HEK293 (cell line): ENCODE data around the gene MRPL30.
A peak's percentile ranks its signal among the peaks of the same experiment; 100 is the strongest.

ENCODE experiments used
- CTCF ChIA-PET: fragments of 350-600 bp; formaldehyde crosslinking; extraction: SDS; loops from one replicate; lab custom pipeline; 2021; ENCODE audit warnings: antibody characterized with exemption; lab: Yijun Ruan, JAX
- POLR2A ChIA-PET: fragments of 300-600 bp; formaldehyde crosslinking; extraction: SDS; loops from one replicate; lab custom pipeline; 2020; ENCODE audit warnings: antibody characterized with exemption, inconsistent platforms; lab: Yijun Ruan, JAX
- H3K27ac ChIP-seq: fragments of 200-500 bp; sonication (Bioruptor generic); 2 replicates; pipeline ENCODE4 v1.5.1; 2014; ENCODE audit warnings: low read depth, low read length, control low read depth, inconsistent platforms; ENCODE audit errors: extremely low read depth
- H3K36me3 ChIP-seq, 2 experiments: fragments of 200-500 bp in 1 of 2; sonication (Bioruptor generic) in 1 of 2; 1 replicate in 1 of 2; 2 replicates in 1 of 2; pipeline ENCODE4 v1.5.1; 2014 to 2017; ENCODE audit warnings: inconsistent platforms in 2 of 2, low read length in 2 of 2; ENCODE audit not compliant: control insufficient read depth in 2 of 2, insufficient read depth in 1 of 2
- H3K4me1 ChIP-seq: fragments of 200-500 bp; sonication (Bioruptor generic); 2 replicates; pipeline ENCODE4 v1.5.1; 2014; ENCODE audit warnings: mild to moderate bottlenecking, low read length, inconsistent platforms; ENCODE audit not compliant: control insufficient read depth, insufficient read depth
- H3K4me3 ChIP-seq: 2 replicates; pipeline ENCODE4 v1.5.1; 2011; ENCODE audit warnings: low read depth, mild to moderate bottlenecking, control low read depth, low read length, moderate library complexity
- H3K9me3 ChIP-seq: fragments of 200-500 bp; sonication (Bioruptor generic); 2 replicates; pipeline ENCODE4 v1.5.1; 2014; ENCODE audit warnings: low read depth, low read length, inconsistent platforms; ENCODE audit not compliant: control insufficient read depth, insufficient read depth
- AEBP2 ChIP-seq: fragments of 450-650 bp; formaldehyde crosslinking; IDR thresholded peaks from 2 replicates; pipeline ENCODE4 v1.5.1; 2016; ENCODE audit warnings: missing biosample characterization, missing genetic modification characterization, borderline replicate concordance
- SCRT2 ChIP-seq: fragments of 450-650 bp; formaldehyde crosslinking; IDR thresholded peaks from 2 replicates; pipeline ENCODE4 v1.5.1; 2016; ENCODE audit warnings: missing biosample characterization, missing genetic modification characterization
- SETDB1 ChIP-seq: IDR thresholded peaks from one replicate; pipeline ENCODE4 v1.6.1; 2017; ENCODE audit warnings: mild to moderate bottlenecking, low read length, moderate library complexity, mixed read lengths; ENCODE audit not compliant: insufficient read length
- TCF7L2 ChIP-seq: IDR thresholded peaks from 2 replicates; pipeline ENCODE4 v1.6.1; 2011; ENCODE audit warnings: low read depth, mild to moderate bottlenecking, inconsistent platforms, low read length, moderate library complexity, borderline replicate concordance
- TRIM28 ChIP-seq: IDR thresholded peaks from 2 replicates; pipeline ENCODE4 v1.6.1; 2011; ENCODE audit warnings: low read length, control low read depth, borderline replicate concordance
- TSHZ1 ChIP-seq: fragments of 450-650 bp; formaldehyde crosslinking; IDR thresholded peaks from 2 replicates; pipeline ENCODE4 v1.5.1; 2016; ENCODE audit warnings: missing biosample characterization, missing genetic modification characterization, borderline replicate concordance
- ZBTB6 ChIP-seq: fragments of 450-650 bp; formaldehyde crosslinking; IDR thresholded peaks from 2 replicates; pipeline ENCODE4 v1.5.1; 2017; ENCODE audit warnings: missing biosample characterization, missing genetic modification characterization
- ZNF114 ChIP-seq: fragments of 450-650 bp; formaldehyde crosslinking; IDR thresholded peaks from 2 replicates; pipeline ENCODE4 v1.5.0; 2017; ENCODE audit warnings: missing biosample characterization, missing genetic modification characterization
- ZNF133 ChIP-seq: fragments of 450-650 bp; formaldehyde crosslinking; IDR thresholded peaks from 2 replicates; pipeline ENCODE4 v1.5.1; 2016; ENCODE audit warnings: missing biosample characterization, missing genetic modification characterization
- ZNF274 ChIP-seq, 2 experiments: fragments of 200-500 bp in 1 of 2; fragments of 450-650 bp in 1 of 2; sonication (Bioruptor generic) in 1 of 2; formaldehyde crosslinking in 1 of 2; IDR thresholded peaks; 2 replicates each; pipeline versions ENCODE4 v1.5.1 to v1.6.1; 2014 to 2016; ENCODE audit warnings: borderline replicate concordance in 1 of 2, inconsistent platforms in 1 of 2, low read length in 1 of 2, missing biosample characterization in 1 of 2, missing genetic modification characterization in 1 of 2
- ZNF335 ChIP-seq: fragments of 450-650 bp; formaldehyde crosslinking; conservative IDR thresholded peaks from 2 replicates; pipeline ENCODE4 v1.5.1; 2016; ENCODE audit warnings: missing biosample characterization, missing genetic modification characterization
- ZNF354C ChIP-seq: fragments of 450-650 bp; formaldehyde crosslinking; IDR thresholded peaks from 2 replicates; pipeline ENCODE4 v1.5.1; 2016; ENCODE audit warnings: missing biosample characterization, missing genetic modification characterization, low read depth, borderline replicate concordance
- ZNF529 ChIP-seq: fragments of 450-650 bp; formaldehyde crosslinking; IDR thresholded peaks from 2 replicates; pipeline ENCODE4 v1.5.1; 2017; ENCODE audit warnings: missing genetic modification characterization, missing biosample characterization; ENCODE audit not compliant: insufficient replicate concordance
- ZNF560 ChIP-seq: fragments of 450-650 bp; formaldehyde crosslinking; IDR thresholded peaks from 2 replicates; pipeline ENCODE4 v1.5.1; 2017; ENCODE audit warnings: missing biosample characterization, missing genetic modification characterization, borderline replicate concordance
- ZNF792 ChIP-seq: fragments of 450-650 bp; formaldehyde crosslinking; IDR thresholded peaks from 2 replicates; pipeline ENCODE4 v1.5.1; 2016; ENCODE audit warnings: missing biosample characterization, missing genetic modification characterization

MRPL30 gene

DNA sequence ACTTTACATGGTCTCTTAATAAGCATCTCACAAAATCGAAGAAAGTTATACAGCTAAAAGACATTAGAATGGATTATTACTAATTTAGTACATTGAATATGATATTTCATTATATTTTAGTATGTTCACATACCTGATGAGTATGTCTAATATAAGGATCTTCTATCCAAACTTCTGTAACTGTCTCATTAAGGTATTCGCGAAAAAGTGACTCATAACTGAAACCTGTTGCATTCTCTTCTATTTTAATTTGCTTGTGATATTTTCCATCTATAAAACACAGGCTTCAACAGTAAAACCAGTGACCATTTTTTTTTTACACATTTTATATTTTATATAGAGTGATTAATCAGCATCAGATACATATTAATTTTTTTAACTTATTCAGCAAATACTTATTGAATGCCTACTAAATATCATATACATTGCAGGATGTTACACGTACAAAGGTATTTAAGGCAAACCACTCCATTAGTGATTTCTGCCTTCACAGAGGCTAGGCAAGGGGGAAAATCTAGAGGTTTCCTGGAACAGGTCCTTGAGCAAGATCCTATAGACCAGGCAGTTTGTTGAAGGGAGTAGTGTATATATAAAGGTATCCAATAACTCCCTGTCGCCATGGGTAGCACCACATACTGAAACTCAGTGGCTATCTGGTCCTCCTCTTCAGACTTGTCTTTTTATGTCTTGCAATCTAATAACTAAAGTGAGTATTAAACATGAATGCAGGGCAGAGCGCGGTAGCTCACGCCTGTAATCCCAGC, 9.4 kb upstream of the MRPL30 start:
- Histone ChIP-seq H3K36me3 (peaks cover 41 to 49% of the 10 kb centered on the region in 2 experiments), H3K27ac (no peak overlapping the region), H3K4me1 (no peaks in the 10 kb centered on the region), H3K9me3 (no peaks in the 10 kb centered on the region), H3K4me3 (no peak overlapping the region)
- POLR2A ChIA-PET, result no interaction called here
- peak; percentile 77; the same call in 1 of the 2 replicates for TF ChIP-seq SCRT2
- TF ChIP-seq ZNF529, result no peak
- CTCF ChIA-PET, result interaction anchor here (0.7 kb wide), 1 partner anchor 13 kb away, joined by 5 read pairs; no protein-coding TSS in a partner anchor

- H3K4me3 ChIP-seq, result peak overlapping the region; percentile 71
- 0 out of 2 replicates have a peak, but pooled peaks cover 2% of the 10 kb centered on the region for H3K4me1 ChIP-seq
- no peaks in the 10 kb centered on the region for H3K9me3 ChIP-seq
- ChIA-PET POLR2A (interaction anchor here (1.3 to 2.9 kb wide), 3 partner anchors 27 to 156 kb away, joined by 6 to 32 read pairs (median 10); partner anchors contain the start of genes C2orf15, EIF5B, LIPT1 and TSGA10), CTCF (interaction anchor here (0.6 to 0.7 kb wide), 2 partner anchors 98 to 138 kb away, joined by 3 read pairs; no protein-coding TSS in a partner anchor)
- TF ChIP-seq ZNF335 (tag by site-specific recombination) (0 out of 2 replicates have a peak, but pooled peaks have one; percentile 39), TCF7L2 (no peak), ZNF560 (tag by site-specific recombination) (no peak), ZNF792 (tag by site-specific recombination) (no peak)
- H3K27ac ChIP-seq, result peak overlapping the region; percentile 55; the same call in 1 of the 2 replicates
- H3K36me3 ChIP-seq, result peaks cover 0 to 3% of the 10 kb centered on the region in 2 experiments; a peak in 2 of 3 replicates
Observed at GRCh38 chr2:99181624-99182000, 628 bp downstream of the MRPL30 start.

- Histone ChIP-seq H3K9me3 (no peaks in the 10 kb centered on the region), H3K4me3 (no peak overlapping the region), H3K36me3 (peaks cover 0 to 12% of the 10 kb centered on the region in 2 experiments; a peak in 2 of 3 replicates), H3K27ac (no peak overlapping the region), H3K4me1 (0 out of 2 replicates have a peak, but pooled peaks cover 2% of the 10 kb centered on the region)
- TF ChIP-seq AEBP2 (tag by site-specific recombination) (no peak), TRIM28 (no peak), ZBTB6 (tag by site-specific recombination) (peak; percentile 57; the same call in 1 of the 2 replicates), ZNF133 (tag by site-specific recombination) (no peak), ZNF354C (no peak), SETDB1 (no peak)
- CTCF ChIA-PET, result no interaction called here
- POLR2A ChIA-PET, result no interaction called here
Observed at GRCh38 chr2:99183025-99183424, 2.0 kb downstream of the MRPL30 start.

DNA sequence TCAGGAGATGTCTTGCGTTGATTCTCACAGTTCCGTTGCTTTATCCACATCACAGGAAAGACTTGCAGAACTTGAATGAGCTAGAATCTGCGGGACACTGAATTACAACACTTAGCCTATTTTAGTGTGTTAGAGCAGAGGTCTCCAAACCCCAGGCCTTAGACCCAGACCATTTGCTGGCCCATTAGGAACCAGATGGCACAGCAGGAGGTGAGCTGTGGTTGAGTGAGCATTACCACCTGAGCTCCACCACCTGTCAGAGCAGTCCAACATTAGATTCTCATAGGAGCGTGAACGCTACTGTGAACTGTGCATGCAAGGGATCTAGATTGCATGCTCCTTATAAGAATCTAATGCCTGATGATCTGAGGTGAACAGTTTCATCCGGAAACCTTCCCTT, 3.8 kb downstream of the MRPL30 start:
- peaks cover 6 to 26% of the 10 kb centered on the region in 2 experiments; a peak in 2 of 3 replicates for H3K36me3 ChIP-seq
- POLR2A ChIA-PET, result no interaction called here
- no peak overlapping the region for H3K27ac ChIP-seq
- H3K9me3 ChIP-seq, result no peaks in the 10 kb centered on the region
- no peak overlapping the region for H3K4me3 ChIP-seq
- CTCF ChIA-PET, result interaction anchor here (1.2 kb wide), 1 partner anchor 151 kb away, joined by 4 read pairs; the partner anchor contains the start of gene TXNDC9
- 0 out of 2 replicates have a peak, but pooled peaks cover 2% of the 10 kb centered on the region for H3K4me1 ChIP-seq
- TF ChIP-seq TSHZ1 (tag by site-specific recombination), result no peak
- TF ChIP-seq ZNF274 (IDR thresholded peaks at IDR 0.05; ENCODE audit: low read length), result no peak
- no peak for TF ChIP-seq ZNF274 (tag by site-specific recombination; IDR thresholded peaks at IDR 0.05; ENCODE audit: borderline replicate concordance)
- no peak for TF ChIP-seq ZNF114 (tag by site-specific recombination)
